GM19023 (cell line): ENCODE data around the gene IL13RA1.
A peak's percentile ranks its signal among the peaks of the same experiment; 100 is the strongest.
"Not testable (repeated sequence)": the region's sequence is repeated elsewhere in the genome, so short reads cannot be mapped to it uniquely, and the experiment has no call there.

Experiments
- ATAC-seq: cut with Tn5 transposase; IDR thresholded peaks from one replicate; pipeline ENCODE4 v1.9.1; 2021; ENCODE audit warnings: mild to moderate bottlenecking, moderate library complexity; ENCODE audit not compliant: unreplicated experiment

IL13RA1 gene

GRCh38 chrX:118772051-118772450 lies 44.6 kb downstream of the IL13RA1 start:
- no peak for ATAC-seq

GRCh38 chrX:118773782-118774181 lies 46.4 kb downstream of the IL13RA1 start:
- no peak for ATAC-seq

DNA sequence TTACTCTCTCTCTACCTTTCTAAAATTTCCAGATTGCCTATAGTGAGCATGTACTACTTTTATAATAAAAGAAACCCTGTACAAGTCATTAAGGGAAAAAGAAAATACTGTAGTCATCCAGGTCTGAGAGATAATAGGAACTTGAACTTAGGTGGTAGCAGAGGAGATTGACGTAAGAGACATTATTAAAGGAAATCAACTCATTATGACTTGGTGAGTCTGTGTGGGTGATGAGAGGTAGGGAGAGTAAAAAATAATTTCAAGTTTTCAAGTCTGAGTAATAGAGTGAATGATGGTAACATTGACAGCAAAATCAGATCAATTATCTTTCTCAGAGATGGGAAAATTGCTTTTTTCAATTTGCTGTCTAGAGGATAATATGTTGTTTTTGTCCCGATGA lies 52.2 kb downstream of the IL13RA1 start:
- ATAC-seq, result no peak

GRCh38 chrX:118780509-118780908 lies 53.1 kb downstream of the IL13RA1 start:
- ATAC-seq, result no peak

- ATAC-seq, result no peak
Measured at GRCh38 chrX:118780911-118781310, 53.5 kb downstream of the IL13RA1 start.

DNA sequence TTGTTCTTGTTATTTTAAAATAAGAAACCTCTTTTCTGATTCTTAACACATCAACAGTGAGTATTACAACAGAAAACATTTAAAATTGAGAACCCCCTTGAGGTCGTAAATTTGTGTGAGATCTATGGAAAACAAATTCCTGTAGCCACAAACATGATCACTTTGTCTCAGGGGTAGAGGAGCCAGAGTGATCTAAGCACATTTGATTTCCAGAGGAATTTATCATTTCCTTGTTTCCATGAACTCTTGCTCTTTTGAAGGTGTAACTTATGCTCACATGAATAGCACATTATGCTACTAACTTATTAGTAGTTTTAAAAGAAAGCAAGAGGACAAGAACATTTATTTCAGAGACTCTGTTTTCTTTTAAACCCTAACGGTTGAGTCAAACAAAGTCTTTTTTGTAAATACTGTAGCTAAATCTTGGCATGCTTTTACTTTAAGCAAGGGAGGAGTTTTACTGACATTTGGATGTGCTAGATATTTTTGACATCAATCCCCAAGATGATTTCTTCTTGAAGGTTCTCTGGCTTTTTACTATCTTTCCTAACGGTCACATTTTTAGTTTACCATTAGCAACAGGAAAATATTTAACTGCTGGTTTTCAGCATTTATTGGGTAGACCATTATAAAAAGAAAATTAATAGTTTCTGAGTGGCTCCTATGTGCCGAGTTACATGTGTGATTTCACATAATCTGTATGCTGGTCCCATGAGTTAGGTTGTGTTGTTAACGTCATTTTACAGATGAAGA lies 68.3 kb downstream of the IL13RA1 start:
- no peak for ATAC-seq

- no peak for ATAC-seq
Measured at GRCh38 chrX:118802857-118803256, 75.5 kb downstream of the IL13RA1 start.

DNA sequence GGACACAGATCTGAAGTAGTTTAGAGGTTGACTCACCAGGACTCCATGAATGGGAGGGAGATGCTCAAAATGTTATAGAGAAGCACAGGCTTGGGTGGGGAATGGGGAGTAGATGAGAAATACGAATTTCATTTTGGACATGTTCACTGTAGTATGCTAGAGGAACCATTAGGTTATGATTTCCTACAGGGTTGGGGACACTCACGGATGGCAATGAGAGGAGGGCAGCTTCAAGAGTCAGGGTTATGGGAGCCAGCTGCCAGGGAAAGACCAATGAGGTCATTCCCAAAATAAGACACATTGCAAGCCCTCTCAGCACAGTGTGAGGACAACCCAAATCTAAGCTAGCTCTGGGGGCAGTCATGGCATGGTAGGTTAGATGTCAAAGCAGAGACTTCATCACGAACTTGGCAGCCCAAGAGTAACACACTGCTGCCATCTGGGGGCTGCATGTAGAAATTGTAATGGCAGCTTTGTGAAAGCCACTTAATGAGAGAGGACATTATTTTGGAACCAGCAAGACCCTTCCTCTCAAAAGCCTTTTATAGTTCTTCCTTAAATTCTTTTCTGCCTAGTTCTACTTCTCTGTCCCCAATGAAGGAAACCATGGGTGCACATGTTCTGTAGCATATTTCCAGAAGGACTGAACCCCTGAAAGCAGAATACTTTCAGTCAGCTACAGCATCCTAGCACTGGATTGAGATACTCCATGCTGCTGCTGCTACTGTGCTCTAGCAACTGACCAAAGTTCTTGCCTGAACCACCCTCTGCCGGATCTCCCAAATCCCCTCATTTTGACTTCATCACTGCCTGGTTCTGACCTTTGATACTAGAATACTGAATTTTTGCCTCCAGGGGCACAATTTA lies 80.0 kb downstream of the IL13RA1 start:
- peak; percentile 62 for ATAC-seq

DNA sequence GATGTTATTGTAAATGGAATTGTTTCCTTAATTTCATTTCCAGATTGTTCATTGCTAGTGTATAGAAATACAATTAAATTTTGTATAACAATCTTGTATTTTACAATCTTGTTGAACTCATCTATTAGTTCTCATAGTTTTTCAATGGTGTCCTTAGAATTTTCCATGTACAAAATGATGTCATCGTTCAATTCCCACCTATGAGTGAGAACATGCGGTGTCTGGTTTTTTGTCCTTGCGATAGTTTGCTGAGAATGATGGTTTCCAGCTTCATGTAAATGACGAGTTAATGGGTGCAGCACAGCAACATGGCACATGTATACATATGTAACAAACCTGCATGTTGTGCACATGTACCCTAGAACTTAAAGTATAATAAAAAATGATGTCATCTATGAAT lies 89.9 kb downstream of the IL13RA1 start:
- ATAC-seq, result not testable (repeated sequence)

GRCh38 chrX:118823263-118824172 lies 96.1 kb downstream of the IL13RA1 start, which contains the start of gene ZCCHC12:
Gene ZCCHC12, plus strand, starts transcription at chrX:118823824. Its CDS starts 1,421 bp downstream, at chrX:118825245.
- ATAC-seq, result peak; percentile 55

DNA sequence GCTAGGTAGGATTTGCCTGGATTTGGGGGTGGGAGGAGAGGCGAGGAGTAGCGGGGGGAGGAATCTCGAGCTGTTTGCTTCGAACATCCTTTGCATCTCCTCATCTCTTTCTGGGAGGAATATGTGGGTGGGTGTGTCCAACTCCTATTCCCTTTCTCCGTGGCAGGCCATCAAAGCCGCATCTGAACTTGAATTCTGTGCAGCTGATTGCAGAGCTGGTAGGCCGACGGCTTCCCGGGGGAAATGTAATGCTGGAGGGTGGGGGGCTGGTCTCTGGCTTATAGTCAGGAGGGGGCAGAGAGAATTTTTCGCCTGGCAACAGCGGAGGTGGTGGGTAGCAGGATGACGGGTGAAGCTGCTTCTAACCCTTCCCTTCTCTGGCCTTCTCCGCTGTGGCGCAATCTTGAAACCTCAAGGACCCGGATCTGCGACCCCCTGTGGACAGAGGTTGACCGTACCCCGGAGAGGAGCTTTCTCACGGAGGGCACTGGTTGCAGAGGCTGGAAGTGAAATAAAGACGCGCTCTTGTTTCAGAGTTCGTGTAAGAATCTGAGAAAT lies 96.8 kb downstream of the IL13RA1 start:
- no peak for ATAC-seq

DNA sequence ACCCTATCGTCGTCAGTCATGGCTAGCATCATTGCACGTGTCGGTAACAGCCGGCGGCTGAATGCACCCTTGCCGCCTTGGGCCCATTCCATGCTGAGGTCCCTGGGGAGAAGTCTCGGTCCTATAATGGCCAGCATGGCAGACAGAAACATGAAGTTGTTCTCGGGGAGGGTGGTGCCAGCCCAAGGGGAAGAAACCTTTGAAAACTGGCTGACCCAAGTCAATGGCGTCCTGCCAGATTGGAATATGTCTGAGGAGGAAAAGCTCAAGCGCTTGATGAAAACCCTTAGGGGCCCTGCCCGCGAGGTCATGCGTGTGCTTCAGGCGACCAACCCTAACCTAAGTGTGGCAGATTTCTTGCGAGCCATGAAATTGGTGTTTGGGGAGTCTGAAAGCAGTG lies 97.8 kb downstream of the IL13RA1 start:
- ATAC-seq, result no peak

DNA sequence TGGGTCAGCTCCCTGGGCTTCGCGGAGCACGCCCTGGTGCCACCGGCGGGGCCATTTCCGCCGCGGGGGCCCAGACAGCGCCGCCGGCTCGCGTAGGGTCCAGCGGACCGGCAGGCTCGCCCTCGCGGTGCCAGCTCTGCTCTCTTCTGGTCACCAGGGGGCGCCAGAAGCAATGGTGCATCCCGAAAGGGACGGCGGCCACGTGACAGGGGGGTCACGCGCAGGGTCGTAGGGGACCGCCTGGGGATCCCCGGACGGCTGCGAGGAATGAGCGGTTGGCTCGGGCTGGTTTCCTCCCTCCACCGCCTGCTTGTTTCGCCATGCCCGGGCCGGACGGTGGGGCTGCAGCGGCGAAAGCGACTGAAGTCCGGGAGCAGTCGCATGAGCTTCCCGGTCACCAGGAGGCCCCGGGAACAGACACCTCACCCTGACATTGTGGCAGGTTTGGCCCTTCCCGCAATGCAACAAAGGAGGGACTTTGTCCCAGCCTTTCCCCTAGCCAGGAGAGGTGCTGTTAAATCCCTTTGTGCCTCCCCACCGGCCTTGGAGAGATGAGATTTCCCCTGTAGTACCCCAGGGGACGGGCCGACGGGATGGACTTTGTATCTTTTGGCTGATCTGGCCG lies 112.0 kb downstream of the IL13RA1 start:
- peak; percentile 89 for ATAC-seq
